ENCODE measurements around the gene VGLL3.
"Not testable (repeated sequence)": the region's sequence is repeated elsewhere in the genome, so short reads cannot be mapped to it uniquely, and the experiment has no call there.

DNA sequence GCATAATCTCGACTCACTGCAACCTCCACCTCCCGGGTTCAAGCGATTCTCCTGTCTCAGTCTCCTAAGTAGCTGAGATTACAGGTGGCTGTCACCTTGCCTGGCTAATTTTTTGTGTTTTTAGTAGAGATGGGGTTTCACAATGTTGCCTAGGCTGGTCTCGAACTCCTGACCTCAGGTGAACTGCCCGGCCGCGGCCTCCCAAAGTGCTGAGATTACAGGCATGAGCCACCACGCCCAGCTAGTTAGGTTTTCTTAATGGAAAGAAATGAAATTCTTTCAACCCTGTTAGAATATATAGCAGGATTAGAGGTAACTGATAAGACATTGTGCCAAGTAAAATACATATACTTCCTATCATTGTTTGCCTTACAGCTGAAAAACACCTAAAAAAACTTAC, 16.8 kb downstream of the VGLL3 start:
- not testable (repeated sequence) for TF ChIP-seq POLR2A (IDR thresholded peaks at IDR 0.05; ENCODE audit: low read depth, low read length); TAF1 (IDR thresholded peaks at IDR 0.05; ENCODE audit: low read depth, low read length); POLR2AphosphoS5 (IDR thresholded peaks at IDR 0.05; ENCODE audit: low read depth, low read length); SPI1 (IDR thresholded peaks at IDR 0.05; ENCODE audit: low read depth, low read length); POU2F2 (IDR thresholded peaks at IDR 0.05; ENCODE audit: low read depth, low read length); PAX5 (IDR thresholded peaks at IDR 0.05; ENCODE audit: insufficient read depth, low read length, severe bottlenecking)

Measured in GM12891 (cell line).